ENCODE data around the gene MOB1B.

Gene MOB1B

DNA sequence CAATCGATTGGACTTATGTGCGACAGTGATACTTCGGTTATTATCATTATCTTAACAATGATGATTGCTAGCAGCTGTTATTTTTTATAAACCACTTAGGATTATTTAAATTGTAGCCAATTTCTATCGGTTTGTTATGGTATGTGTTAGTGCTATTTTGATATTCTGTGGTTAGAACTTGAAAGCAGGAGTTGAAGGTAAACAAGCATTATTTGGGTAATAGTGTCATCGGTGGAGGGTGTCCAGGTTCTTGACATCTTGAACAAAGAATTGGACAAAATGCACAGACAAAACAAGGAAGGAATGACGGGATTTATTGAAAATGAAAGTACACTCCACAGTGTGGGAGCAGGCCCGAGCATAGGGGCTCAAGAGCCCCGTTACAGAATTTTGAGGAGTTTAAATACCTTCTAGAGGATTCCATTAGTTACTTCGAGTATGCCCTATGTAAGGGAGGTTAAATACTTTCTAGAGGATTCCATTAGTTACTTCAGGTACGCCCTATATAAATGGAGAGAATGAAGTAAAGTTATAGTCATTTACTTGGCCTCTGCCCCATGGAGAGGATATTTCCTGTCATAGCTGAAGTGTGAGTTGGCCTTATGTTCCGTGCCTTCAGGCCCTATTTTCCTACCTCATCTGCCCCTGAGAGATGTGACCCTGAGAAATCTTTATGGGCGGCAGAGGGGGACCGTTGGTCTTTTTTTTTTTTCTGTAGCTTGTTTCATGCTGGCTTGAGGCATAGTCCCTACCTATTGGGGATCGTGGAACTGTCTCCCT is 13.1 kb downstream of the MOB1B start:
- DNase-seq: no peak

DNA sequence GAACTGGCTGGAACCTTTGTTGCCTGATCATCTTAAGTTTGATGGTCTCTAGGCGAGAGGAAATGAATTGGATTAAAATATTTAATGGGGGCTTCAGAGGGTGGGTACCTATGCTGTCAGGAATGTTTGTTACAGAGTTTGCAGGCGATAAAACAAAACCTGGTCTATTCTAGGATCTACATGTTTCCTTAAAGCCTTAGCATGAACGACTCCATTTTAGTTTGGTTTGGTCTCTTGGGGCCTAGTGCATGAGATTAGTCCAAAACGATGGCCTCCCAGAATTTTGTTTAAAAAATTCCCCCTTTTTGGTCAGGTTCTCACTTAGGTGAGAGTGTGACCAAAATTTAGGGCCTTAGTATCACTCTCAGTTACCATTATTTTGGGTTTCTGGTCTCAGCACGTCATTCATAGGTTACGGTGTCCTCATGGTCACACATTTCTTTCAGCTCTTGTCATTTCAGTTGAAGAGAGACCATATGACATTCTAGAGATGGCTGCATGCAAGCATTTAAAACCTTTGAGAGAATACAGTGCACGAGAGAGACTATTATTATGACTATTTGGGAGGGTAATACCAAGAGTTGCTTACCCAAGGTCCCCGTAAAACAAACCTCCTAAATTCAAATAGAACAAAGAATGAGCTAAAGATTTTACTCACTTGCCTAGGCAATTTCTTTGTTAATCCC is 13.8 kb downstream of the MOB1B start:
- no peak for DNase-seq

DNA sequence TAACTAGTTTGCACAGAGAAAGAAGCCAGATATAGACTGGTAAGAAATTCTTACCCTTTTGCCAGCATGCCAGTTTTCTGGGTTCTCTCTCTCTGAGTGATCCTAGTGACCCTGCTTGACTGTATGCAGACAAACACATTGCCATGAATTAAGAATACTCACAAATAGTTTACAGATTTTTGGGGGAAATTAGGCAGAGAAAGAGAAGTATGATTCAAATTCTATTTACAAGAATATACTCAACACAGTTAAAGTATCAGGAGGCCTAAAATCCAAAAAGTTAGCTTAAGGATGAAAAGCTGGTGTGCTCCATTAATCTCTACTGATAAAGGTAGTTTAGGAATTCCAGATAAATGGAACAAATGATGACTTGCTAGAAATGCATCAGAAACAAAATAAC is 18.4 kb downstream of the MOB1B start:
- DNase-seq: no peak

DNA sequence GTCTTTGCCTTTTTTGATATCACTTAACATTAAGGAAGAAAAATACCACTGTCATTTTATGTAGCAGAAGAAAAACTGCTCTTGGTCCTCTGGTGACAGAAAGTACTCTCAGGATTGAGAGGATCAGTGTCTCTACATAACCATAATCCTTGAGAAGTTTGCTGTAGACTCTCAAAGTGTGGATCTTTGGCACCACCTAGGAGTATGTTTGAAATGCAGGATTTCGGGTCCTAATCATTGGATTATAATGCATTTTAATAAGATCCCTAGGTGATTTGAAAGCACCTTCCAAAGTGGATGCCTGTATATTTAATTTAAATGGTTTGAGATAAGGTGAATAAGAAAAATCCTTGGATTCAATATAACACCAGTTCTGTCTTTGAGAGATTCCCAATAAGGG is 23.2 kb downstream of the MOB1B start:
- DNase-seq: no peak

DNA sequence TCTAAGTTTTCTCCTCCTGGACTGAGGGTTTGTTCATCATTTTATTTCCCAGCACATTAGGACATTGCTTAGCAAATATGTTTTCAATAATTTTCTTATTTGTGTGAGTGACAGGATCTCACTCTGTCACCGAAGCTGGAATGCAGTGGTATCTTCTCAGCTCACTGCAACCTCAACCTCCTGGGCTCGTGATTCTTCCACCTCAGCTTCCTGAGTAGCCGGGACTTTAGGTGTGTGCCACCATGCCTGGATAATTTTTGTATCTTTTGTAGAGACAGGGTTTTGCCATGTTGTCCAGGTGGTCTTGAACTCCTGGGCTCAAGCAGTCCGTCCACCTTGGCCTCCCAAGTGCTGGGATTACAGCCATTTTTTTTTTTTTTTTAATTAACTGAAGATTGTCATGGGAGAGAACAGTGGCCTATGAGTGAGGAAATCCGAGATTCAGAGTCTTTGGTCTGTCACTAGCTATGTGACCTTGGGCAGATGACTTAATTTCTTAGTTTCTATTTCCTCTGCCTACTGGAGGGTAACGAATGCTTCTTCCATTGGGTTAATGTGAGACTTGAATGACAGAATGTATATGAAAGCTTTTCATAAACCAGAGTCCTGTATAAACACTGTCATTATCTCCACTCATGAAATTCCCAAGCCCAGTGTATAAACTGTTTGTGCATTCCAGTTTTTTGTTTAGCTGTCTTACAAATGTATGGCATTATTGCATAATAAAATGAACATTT is 23.9 kb downstream of the MOB1B start:
- DNase-seq: peak; percentile 40 to 61

DNA sequence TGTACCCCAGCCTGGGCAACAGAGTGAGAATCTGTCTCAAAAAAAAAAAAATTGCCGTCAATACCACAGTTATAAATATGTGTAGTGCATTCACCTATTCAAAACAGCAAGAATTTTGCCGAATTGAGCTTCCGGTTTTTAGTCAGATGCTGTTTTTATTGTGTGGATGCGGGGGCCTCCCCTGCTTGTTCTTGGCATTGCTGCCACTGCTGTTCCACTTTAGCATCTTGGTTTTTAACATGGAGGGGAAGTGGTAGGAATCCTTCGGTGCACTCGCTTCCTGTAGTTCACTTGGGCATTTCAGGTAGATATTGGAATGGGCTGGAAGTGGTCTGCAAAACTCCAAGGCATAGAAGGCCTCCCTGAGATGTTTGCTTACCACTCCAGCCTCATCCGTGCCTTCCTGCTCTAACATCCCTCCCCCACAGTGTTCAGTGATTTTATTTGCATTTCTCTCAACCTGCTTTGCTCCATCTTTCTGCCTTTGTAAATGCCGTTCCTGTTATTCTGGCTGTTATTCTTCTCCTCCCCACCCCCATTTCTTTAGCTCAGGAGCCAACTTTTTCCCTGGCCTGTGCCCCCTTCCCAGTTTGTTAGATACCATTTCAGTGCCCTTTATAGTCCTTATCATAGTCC is 25.5 kb downstream of the MOB1B start:
- peak; percentile 32 to 49 for DNase-seq

DNA sequence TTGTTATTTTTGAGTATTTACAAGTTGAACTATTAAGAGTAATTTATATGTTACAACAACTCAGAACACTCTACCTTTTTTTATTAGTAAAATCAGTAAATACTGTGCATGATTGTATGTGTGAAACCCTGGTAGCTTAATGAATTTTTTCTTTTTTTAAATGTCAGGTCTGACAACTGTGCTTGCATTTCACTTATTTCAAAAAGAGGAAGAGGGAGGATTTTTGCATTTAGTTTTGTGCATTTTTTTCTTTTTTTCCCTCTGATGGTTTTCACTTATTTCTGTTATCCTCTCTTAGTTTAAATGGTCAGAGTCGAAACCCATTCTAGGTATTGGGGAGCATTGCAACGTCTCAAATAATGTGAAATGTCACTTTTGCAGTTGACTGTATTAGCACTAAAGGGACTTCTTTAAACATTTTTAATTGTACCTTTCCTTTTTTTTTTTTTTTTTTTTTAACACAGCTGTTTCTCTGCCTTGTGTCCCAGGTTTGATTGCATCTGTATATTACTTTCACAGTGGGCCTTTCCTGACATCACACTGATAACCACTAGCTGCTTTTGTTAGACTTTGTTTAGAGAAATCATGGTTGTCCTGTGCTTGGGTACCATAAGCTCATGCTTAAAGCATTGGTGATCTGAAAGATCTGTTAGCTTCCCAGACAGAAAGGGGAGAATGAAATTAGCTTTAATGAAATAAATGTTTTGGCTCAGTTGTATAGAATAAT is 28.5 kb downstream of the MOB1B start:
- DNase-seq: no peak

DNA sequence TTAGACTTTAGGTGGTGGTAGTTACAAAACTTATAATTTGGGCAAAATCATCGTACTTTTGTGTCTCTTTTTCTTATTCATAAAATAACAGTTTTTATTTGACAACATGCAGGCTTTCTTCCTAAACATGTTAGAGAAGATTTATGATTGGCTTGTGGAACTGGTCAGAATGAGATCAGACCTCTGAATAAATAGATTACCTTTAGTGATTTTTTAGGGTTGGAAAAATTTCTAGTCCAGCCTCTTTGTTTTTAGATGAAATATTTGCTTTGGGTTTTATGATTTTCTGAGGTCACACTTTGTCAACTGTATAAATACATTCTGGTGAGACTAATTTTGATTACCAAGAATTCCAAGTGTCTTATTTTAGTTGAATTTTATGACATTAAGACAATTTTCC is 29.2 kb downstream of the MOB1B start:
- DNase-seq: no peak

DNA sequence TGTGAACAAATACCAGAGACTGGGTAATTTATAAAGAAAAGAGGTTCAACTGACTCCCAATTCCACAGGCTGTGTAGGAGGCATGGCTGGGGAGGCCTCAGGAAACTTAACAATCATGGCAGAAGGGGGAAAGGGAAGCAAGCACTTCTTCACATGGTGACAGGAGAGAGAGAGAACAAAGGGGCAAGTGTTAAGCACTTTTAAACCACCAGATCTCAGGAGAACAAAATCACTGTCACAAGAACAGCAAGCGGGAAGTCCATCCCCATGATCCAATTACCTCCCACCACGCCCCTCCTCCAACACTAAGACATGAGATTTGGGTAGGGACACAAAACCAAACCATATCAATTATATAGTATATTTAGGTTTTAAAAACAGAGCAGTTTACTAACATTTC is 30.8 kb downstream of the MOB1B start:
- DNase-seq: no peak

DNA sequence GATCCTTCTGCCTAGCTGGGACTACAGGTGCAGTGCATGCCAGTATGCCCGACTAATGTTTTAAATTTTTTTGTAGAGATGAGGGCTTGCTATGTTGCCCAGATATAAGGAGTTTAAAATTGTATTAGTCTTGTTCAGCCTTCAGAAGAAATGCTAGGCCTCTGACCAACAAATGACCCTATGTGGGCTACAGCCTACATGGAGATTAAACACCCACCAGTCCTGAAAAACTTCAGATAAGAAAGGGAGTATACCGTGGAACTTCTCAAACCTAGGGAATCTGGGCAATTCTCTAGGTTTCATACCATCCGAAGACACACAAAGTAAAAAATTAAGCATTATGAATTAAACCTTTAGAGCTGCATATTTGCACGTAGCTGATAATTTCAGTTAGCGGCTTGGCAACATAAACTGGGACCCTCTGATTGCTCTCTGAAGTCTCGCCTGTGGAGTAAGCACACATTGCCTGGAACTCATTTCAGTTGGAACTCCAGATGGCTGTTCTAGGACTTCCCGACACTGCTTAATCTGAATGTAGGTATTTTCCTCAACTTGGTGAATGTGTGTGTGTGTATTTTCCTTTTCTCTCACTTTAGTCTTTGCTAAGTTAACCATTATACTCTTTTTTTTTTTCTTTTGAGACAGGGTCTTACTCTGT is 33.0 kb downstream of the MOB1B start:
- no peak for DNase-seq

DNA sequence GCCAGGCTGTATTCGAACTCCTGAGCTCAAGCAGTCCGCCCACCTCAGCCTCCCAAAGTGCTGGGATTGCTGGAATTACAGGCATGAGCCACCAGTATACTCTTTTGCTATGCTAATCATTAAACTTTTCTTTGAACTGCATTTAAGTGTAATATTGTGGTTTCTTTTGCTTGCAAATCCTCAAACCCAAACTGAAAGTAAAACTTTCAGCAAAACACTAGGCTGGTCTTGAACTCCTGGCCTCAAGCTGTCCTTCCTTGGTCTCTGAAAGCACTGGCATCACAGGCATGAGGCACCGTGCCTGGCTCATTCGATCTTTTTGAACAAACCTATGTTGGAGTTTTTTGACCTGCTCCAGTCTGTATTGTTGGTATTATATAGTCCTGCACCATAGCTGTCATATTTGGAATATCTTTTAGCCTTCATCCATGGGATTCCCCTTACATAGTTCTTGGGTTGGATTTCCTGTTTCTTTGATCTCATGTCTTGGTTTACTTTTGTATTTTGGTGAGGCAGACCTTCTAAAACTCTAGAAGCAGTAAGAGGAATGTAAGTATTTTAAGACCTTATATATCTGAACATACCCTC is 34.1 kb downstream of the MOB1B start:
- DNase-seq: no peak

DNA sequence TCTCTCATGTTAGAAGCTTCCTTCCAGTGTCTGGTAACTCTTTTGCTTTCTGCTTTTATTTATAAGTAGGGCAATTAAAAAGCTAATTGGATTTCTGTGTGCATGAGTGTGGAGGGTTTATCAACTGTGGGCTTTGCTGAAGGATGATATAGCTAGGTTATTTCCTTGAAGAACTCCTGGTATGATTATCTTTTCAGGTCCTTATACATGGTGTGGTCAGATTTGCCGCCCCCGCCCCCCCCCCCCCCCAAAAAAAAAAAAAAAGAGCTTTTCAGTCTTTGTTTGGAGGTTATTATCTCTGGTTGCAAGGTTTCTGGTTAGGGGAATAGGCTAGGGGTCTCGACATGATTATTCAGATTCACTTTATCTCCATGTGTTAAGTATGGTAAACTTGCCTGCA is 35.9 kb downstream of the MOB1B start:
- no peak for DNase-seq

DNA sequence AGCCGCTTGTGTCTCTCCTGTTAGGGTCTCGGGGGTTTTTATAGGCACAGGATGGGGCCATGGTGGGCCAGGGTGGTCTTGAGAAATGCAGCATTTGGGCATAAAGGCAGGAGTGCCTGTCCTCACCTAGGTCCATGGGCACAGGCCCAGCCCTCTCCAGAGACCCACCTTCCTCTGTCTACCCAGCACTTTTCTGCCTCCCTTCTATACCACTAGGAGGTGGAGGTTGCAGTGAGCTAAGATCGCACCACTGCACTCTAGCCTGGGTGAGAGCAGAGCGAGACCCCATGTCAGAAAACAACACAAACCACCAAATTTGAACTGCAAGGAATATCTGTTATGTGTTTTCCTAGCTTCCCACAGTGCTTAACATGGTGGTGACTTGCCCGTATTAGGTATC is 38.0 kb downstream of the MOB1B start:
- no peak for DNase-seq

DNA sequence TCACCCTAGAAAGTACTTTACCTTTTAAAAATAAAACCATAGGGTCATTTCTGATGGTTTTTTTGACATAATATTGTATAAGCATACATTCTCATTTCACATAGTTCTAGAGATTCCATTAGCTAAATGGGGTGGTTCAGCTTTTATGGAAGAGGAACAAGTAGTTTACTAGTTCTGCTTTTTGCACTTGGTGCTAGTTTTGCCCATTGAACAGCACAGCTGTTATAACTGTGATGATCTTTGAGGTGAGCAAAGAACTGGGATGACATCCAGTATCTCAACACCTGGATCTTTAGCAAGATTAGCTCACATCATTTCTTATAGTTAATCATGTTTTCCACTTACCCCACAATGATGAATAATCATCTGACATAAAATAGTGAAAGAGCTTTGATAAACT is 40.9 kb downstream of the MOB1B start:
- DNase-seq: peak; percentile 55 to 65

DNA sequence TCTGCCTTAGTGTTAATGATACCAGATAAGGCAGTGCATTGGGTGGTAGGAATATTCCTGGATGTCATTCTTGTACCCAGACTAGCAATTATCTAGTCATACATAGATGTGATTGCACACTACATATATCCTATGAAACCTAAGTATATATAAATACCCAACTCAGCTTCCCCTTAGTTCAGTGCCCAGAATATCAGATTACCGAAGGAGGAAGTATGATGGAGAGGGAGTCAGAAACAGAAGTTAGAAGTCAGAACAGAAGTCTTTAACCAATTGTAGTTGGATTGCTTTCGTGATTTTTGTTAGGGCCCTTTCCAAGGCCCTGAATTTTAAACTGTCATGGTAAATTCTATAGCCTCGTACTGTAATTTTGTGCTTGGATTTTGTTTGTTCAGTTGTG is 42.9 kb downstream of the MOB1B start:
- DNase-seq: peak; percentile 66 to 75

DNA sequence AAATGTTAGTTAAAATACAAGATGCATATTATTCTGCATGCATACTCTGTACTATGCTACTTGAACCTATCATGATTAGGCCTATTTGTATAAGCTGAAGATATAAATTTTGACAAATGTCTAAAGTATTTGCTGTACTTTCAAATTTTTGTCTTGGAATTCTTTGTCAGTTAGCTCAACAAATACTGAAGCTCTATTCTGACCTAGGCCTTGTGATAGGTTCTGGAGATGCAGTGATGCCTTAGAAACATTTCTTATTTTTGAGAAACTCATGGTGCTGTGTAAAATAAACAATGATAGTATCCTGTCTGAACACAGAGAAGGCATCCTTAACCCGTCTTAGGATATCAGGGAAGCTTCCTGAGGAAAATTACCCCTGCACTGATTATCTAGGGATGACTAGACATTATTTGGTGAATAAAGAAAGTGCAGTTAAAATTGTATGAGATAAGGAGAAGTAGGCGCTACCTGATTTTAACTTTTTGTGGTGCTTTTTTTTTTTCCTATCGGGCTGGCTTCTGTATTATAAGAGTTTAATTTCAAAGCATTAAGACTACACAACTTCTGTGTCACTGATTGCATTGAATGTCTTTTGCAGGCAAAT is 43.4 kb downstream of the MOB1B start:
- DNase-seq: no peak

DNA sequence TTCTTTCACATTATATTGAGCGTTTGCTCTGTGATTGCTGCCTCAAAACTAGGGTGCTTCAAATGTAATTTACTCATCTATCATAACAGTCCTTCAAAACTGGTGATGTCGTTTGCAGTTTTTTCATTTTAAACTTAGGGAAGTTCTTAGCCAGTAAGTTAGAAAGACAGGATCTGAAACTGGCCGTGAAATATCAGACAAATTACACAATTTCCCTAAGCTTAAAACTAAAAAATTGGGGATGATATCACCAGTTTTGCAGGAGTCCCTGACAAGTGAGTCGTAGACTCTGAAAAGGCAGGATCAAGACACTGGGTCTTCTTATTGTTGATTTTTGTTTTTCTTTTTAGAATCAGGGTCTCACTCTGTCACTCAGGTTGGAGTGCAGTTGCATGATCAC is 44.8 kb downstream of the MOB1B start:
- peak; percentile 82 to 84 for DNase-seq

DNA sequence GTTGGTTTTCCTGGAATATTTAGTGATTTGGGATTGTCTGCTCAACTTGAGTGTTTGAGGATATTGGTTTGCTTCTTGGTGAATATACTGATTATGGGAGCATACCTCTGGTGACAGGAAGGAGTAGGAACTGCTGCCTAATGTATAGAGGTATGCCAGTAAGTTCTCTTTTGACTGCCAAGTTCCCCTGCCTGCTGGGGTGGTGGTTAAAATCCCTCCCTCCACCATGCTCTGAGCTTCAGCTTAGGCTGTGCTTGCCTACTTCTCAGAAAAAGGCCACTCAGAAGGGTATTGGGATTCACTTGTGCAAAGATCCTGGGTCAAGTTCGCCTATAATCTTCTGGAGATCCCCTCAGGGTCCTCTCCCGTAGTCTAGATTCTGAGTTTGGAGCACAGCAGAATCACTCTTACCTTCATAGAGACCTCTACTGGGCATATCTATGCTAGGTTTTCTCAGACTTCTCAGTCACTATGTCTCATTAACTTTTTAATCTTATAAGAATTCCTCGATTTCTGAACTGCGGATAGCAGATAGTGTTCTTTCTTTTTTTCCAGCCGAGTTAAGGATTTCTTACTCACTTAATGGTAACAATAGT is 46.6 kb downstream of the MOB1B start:
- no peak for DNase-seq

DNA sequence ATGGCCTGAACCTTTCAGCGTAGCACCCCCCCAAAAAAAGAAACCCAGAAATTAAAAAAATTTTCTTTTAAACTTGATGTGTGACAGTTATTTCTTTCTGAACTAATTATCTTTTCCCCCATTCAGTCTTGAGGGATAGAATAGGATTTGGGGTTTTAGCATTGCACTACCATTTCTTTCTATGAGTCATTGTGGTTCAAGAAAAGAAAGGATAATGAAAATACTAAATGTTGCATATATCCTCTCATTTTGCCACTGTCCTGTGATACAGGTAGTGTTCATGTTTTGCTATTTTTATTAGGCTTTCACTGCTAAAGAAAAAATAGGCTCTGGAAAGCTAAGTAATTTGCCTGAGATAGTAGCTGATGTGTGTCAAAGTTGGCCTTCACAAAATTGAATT is 51.9 kb downstream of the MOB1B start:
- peak in 1 of 2 donors; percentile 20 for DNase-seq

DNA sequence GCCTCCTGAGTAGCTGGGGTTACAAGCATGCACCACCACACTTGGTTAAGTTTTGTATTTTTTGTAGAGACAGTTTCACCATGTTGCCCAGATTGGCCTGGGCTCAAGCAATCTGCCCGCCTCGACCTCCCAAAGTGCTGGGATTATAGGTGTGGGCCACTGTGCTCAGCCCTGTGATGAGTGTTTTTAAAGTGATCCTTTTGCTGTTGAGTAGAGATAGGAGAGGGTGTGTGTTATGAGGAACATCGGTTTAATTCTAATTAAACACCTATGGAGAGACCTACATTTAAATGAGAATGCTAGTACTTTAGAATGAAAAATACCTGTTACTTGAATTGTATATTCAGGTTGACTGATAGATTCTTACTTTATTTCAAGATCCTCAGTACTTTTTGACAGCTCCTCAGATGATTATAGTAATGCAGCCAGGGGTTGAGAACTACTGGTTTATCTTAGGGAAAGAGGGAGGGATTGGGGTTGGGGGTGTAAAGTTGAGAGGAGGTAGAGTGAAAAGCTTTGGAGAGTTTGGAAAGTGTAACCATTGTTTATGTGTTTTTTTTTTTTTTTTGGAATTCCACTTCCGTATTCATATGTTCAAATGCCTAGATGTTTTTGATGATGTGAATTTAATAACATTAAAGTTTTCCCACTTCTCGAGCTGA is 54.5 kb downstream of the MOB1B start:
- no peak for DNase-seq
